CD4-positive, alpha-beta T cell (primary cell): Measurements from ENCODE around the gene GLG1. TPM values are rescaled to one million over a fixed set of nuclear protein-coding genes. Genes with fewer than 3 reads are reported as not detected.
"Not testable (repeated sequence)": the region's sequence is repeated elsewhere in the genome, so short reads cannot be mapped to it uniquely, and the experiment has no call there.

Experiments
- ATAC-seq: fragments of 200-7000 bp; cut with Tn5 transposase; one replicate; pipeline ENCODE4 v1.10.0; 2022; ENCODE audit warnings: mild to moderate bottlenecking; ENCODE audit not compliant: poor library complexity
- CTCF ChIA-PET: fragments of 350-600 bp; sonication (Branson Sonifier 250); formaldehyde crosslinking; loops from one replicate; lab custom pipeline; 2021; ENCODE audit warnings: antibody characterized with exemption, inconsistent platforms; lab: Charles Lee
- POLR2A ChIA-PET: fragments of 350-600 bp; sonication (Branson Sonifier 250); formaldehyde crosslinking; loops from one replicate; lab custom pipeline; 2021; ENCODE audit warnings: antibody characterized with exemption, inconsistent platforms; lab: Charles Lee
- DNase-seq, 14 experiments: peaks; one replicate each; pipeline ENCODE4 v3.0.0-alpha.2; 2013 to 2020; ENCODE audit warnings: mixed read lengths in 2 of 14
- H3K27ac ChIP-seq, 2 donors: one replicate each; pipeline versions ENCODE4 v1.5.1 to v1.7.0; 2013; ENCODE audit warnings: low read length in 2 of 2, low read depth in 1 of 2, mild to moderate bottlenecking in 1 of 2
- H3K27me3 ChIP-seq, 2 experiments: 1 replicate in 1 of 2; 2 replicates in 1 of 2; pipeline versions ENCODE4 v1.6.1 to v1.7.0; 2013; ENCODE audit warnings: low read length in 2 of 2, control low read depth in 1 of 2, mild to moderate bottlenecking in 1 of 2, moderate library complexity in 1 of 2; ENCODE audit not compliant: insufficient read depth in 2 of 2, control insufficient read depth in 1 of 2
- H3K36me3 ChIP-seq: one replicate; pipeline ENCODE4 v1.6.1; 2013; ENCODE audit warnings: low read length, control low read depth; ENCODE audit not compliant: insufficient read depth
- H3K4me1 ChIP-seq: one replicate; pipeline ENCODE4 v1.6.1; 2013; ENCODE audit warnings: low read length, control low read depth; ENCODE audit not compliant: insufficient read depth
- H3K4me3 ChIP-seq: one replicate; pipeline ENCODE4 v1.5.1; 2013; ENCODE audit warnings: mild to moderate bottlenecking, low read length, moderate library complexity
- H3K9me3 ChIP-seq, 2 experiments: 1 replicate in 1 of 2; 2 replicates in 1 of 2; pipeline versions ENCODE4 v1.6.1 to v1.7.0; 2013; ENCODE audit warnings: low read length in 2 of 2, mild to moderate bottlenecking in 2 of 2, control low read depth in 1 of 2, moderate library complexity in 1 of 2; ENCODE audit not compliant: control insufficient read depth in 1 of 2, insufficient read depth in 1 of 2
- H3K27ac Mint-ChIP-seq: one replicate; pipeline ENCODE4 v1.8.0; 2020; ENCODE audit warnings: mixed read lengths
- H3K27me3 Mint-ChIP-seq: one replicate; pipeline ENCODE4 v1.8.0; 2021; ENCODE audit warnings: mixed read lengths
- H3K36me3 Mint-ChIP-seq: one replicate; pipeline ENCODE4 v1.8.0; 2021; ENCODE audit warnings: low read depth, mixed read lengths
- H3K4me1 Mint-ChIP-seq: one replicate; pipeline ENCODE4 v1.8.0; 2021; ENCODE audit warnings: low read depth, mixed read lengths
- H3K4me3 Mint-ChIP-seq: one replicate; pipeline ENCODE4 v1.8.0; 2020; ENCODE audit warnings: mild to moderate bottlenecking, mixed read lengths
- H3K9me3 Mint-ChIP-seq: one replicate; pipeline ENCODE4 v1.8.0; 2020; ENCODE audit warnings: mixed read lengths
- CTCF ChIP-seq: fragments of 200-600 bp; IDR thresholded peaks from one replicate; pipeline ENCODE4 v1.8.0; 2022; ENCODE audit warnings: antibody characterized with exemption, mild to moderate bottlenecking
- intact Hi-C, 2 experiments: fragments of 100-400 bp; cut with DNase I in 1 of 2; cut with micrococcal nuclease in 1 of 2; formaldehyde crosslinking; loops; one replicate each; pipeline versions ENCODE4 v1.15.1 to v1.9.0; 2023 to 2025; cut with DNase I, micrococcal nuclease
- total RNA-seq, 174 experiments: library from RNA in 2 of 174; stranded (reverse) in 2 of 174; gene quantifications; one replicate each; pipeline ENCODE4 v1.2.3 and lab custom pipeline; 2021 to 2026

Gene GLG1
- total RNA-seq, 2 experiments from 2014 or later = 110 to 114 TPM

GRCh38 chr16:74448990-74449389 is 157.9 kb downstream of the GLG1 start:
- H3K27me3 Mint-ChIP-seq = no peaks in the 10 kb centered on the region
- Histone ChIP-seq H3K27me3 (no peaks in the 10 kb centered on the region), H3K4me1 (no peaks in the 10 kb centered on the region), H3K4me3 (no peak overlapping the region), H3K9me3 (no peaks in the 10 kb centered on the region), H3K36me3 (peaks cover 58% of the 10 kb centered on the region), H3K27ac (no peak overlapping the region)
- peak in 2 of 14 experiments; percentile 10 to 15 for DNase-seq
- POLR2A ChIA-PET = no interaction called here
- ATAC-seq = no peak
- intact Hi-C loops = no loop called here
- H3K9me3 Mint-ChIP-seq = no peaks in the 10 kb centered on the region
- CTCF ChIA-PET = no interaction called here
- no peaks in the 10 kb centered on the region for H3K4me1 Mint-ChIP-seq
- peaks cover 67% of the 10 kb centered on the region for H3K36me3 Mint-ChIP-seq
- no peak overlapping the region for H3K4me3 Mint-ChIP-seq
- TF ChIP-seq CTCF = no peak
- no peak overlapping the region for H3K27ac Mint-ChIP-seq

GRCh38 chr16:74447578-74447977 is 159.3 kb downstream of the GLG1 start:
- intact Hi-C loops = no loop called here
- Mint-ChIP-seq H3K4me3 (no peak overlapping the region), H3K4me1 (peaks cover 3% of the 10 kb centered on the region), H3K36me3 (peaks cover 60% of the 10 kb centered on the region), H3K27me3 (no peaks in the 10 kb centered on the region), H3K9me3 (no peaks in the 10 kb centered on the region), H3K27ac (no peak overlapping the region)
- CTCF ChIA-PET = no interaction called here
- H3K27me3 ChIP-seq = no peaks in the 10 kb centered on the region
- DNase-seq (no peak), ATAC-seq (no peak)
- no peak overlapping the region for H3K27ac ChIP-seq
- H3K36me3 ChIP-seq = peaks cover 47% of the 10 kb centered on the region
- H3K9me3 ChIP-seq = no peaks in the 10 kb centered on the region
- no peaks in the 10 kb centered on the region for H3K4me1 ChIP-seq
- TF ChIP-seq CTCF = no peak
- H3K4me3 ChIP-seq = no peak overlapping the region
- POLR2A ChIA-PET = no interaction called here

GRCh38 chr16:74446866-74447265 is 160.0 kb downstream of the GLG1 start:
- no peak overlapping the region for H3K4me3 ChIP-seq
- CTCF ChIA-PET = no interaction called here
- intact Hi-C loops = no loop called here
- ATAC-seq (no peak), DNase-seq (no peak)
- H3K4me3 Mint-ChIP-seq = no peak overlapping the region
- no peaks in the 10 kb centered on the region for H3K27me3 Mint-ChIP-seq
- no peak overlapping the region for H3K27ac Mint-ChIP-seq
- no peaks in the 10 kb centered on the region for H3K4me1 ChIP-seq
- peaks cover 55% of the 10 kb centered on the region for H3K36me3 Mint-ChIP-seq
- POLR2A ChIA-PET = no interaction called here
- H3K9me3 Mint-ChIP-seq = no peaks in the 10 kb centered on the region
- no peaks in the 10 kb centered on the region for H3K9me3 ChIP-seq
- TF ChIP-seq CTCF = no peak
- no peak overlapping the region for H3K27ac ChIP-seq
- no peaks in the 10 kb centered on the region for H3K27me3 ChIP-seq
- H3K4me1 Mint-ChIP-seq = peaks cover 4% of the 10 kb centered on the region
- H3K36me3 ChIP-seq = peaks cover 40% of the 10 kb centered on the region

GRCh38 chr16:74443624-74444346 is 163.1 kb downstream of the GLG1 start:
- H3K27me3 ChIP-seq, H3K4me3 ChIP-seq, H3K9me3 ChIP-seq, H3K4me1 ChIP-seq, H3K27ac Mint-ChIP-seq, H3K4me3 Mint-ChIP-seq, DNase-seq, CTCF ChIA-PET, H3K27me3 Mint-ChIP-seq, intact Hi-C loops, H3K27ac ChIP-seq, POLR2A ChIA-PET, H3K9me3 Mint-ChIP-seq, ATAC-seq: not testable (repeated sequence)
- Mint-ChIP-seq H3K4me1 (peaks cover 14% of the 10 kb centered on the region), H3K36me3 (peaks cover 38% of the 10 kb centered on the region)
- H3K36me3 ChIP-seq = peaks cover 15% of the 10 kb centered on the region
